Kidney capillary endothelial cell (primary cell): Measurements from ENCODE around the gene CYP11A1.

ENCODE experiments used
- DNase-seq: peaks from one replicate; pipeline ENCODE4 v3.0.0-alpha.2; 2018; ENCODE audit warnings: low spot score

Gene CYP11A1

DNA sequence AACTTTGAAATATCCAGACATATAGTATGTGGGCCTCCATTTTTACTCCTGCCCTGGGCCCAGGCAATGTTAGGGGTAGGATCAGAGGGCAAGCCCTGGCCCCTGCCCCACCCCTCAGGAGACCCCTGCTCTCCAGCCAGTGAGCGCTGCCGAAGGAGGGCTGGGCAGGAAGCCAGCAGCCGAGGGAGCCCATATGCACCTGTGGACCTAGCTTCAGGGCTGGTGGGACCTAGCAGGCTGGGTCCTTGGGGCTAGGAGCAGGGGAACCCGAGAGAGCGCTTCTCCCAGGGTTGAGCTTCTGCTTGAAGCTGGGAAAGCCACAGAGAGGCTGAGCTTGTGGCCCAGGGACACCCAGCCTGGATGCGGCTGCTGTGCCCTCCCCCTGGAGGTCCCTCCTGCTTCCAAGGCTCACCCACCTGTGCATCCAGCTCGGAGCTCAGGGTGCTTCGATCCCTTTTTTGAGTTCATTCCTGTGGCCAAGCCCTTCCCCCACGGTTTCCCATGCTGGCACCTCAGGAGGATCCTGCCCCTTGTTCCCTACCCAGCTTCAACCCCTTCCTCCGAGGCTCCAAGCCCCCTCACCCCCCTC is 21.0 kb upstream of the CYP11A1 start:
- no peak for DNase-seq

GRCh38 chr15:74387621-74388362 is 20.3 kb upstream of the CYP11A1 start:
- no peak for DNase-seq

- no peak for DNase-seq
Observed at GRCh38 chr15:74387141-74387541, 19.7 kb upstream of the CYP11A1 start.

DNA sequence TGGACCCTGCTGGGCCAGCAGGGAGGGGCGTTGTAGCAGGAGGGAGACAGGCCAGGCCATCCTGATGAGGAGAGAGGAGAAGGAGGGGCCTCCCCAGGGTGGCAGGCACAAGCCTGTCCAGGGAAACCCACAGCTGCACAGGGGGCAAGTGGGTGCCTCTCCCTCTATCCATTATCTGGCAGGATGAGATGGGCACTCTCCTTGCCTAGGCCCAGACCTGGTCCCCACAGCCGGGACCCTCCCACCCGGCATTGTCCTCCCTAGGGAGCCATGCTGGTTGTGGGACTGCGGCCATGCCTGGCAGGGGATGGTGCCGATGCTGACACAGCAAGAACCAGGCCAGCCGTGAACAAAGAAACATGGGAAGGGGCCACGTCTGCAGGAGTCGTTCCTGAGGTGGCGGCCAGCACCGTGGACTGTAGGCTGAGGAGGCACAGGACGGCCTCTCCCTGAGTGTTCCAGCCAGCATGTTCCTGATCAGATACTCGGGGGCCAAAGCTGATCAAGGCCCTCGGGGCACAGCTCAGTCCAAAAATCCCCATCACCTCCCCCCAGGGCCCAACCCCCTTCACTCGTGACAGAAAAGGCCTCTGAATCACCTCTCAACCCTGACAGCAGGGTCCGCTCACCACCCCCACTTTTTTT is 19.2 kb upstream of the CYP11A1 start:
- DNase-seq = no peak

DNA sequence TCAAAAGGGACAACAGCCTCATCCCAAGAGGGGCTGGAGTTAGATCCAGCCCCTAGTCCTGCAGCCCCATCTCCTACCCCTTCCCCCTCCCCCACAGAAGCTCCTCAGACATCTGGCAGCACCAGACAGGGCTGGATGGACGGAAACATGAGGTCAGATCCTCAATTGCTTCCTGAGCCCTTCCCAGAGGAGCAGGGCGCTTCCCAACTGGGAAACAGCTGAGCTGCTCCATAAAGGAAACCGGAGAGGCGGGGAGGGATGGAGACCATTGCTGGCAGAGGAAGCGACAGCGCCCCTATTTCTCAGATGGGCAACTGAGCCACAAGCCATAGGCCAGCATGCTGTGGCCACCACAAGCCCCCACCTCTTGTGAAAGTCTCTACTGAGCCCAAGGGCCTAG is 18.3 kb upstream of the CYP11A1 start:
- peak; percentile 91 for DNase-seq

GRCh38 chr15:74384881-74385643 is 17.6 kb upstream of the CYP11A1 start:
- DNase-seq = peak; percentile 88

- no peak for DNase-seq
Observed at GRCh38 chr15:74384566-74384880, 17.1 kb upstream of the CYP11A1 start.

DNA sequence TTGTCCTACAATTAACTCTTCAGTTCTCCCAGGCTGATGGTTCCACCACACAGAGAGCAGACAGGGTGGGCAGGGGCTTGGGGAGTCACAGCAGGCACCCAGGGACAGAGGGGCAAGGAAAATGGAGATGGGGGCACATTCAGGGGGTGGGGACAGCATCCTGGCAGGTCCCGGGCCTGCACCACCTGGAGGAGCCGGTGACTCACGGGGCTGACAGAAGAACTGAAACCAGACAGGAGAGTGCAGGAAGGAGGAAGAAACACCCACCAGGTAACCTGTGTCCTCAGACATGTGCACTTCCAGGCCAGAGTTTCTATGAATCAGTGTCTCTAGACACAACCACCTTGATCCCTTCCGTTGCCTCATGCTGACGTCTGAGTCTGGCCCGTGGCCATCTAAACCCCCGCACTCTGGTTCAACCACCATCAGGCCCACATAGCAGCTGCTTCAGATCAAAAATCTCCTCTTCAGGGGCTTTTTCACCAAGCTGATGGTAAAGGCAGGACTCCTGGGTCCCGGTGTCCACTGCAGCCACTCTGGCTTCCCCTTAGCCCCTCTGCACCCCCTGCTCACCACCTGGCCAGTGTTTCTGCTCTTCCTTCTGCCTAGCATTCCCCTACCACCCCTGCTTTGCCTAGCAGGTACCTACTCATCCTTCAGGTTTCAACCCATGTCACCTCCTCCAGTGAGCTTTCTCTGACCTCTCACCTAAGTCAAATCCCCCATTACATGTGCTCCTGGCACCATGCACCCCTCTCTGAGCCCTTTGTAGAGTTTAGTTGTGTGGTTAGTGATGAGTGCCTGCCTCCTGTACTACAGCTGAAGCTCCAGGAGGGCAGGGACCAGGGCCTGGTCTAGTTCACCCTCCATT is 16.5 kb upstream of the CYP11A1 start:
- peak; percentile 63 for DNase-seq

- no peak for DNase-seq
Observed at GRCh38 chr15:74383286-74383685, 15.8 kb upstream of the CYP11A1 start.

GRCh38 chr15:74382004-74382816 is 14.8 kb upstream of the CYP11A1 start:
- DNase-seq = peak; percentile 93

DNA sequence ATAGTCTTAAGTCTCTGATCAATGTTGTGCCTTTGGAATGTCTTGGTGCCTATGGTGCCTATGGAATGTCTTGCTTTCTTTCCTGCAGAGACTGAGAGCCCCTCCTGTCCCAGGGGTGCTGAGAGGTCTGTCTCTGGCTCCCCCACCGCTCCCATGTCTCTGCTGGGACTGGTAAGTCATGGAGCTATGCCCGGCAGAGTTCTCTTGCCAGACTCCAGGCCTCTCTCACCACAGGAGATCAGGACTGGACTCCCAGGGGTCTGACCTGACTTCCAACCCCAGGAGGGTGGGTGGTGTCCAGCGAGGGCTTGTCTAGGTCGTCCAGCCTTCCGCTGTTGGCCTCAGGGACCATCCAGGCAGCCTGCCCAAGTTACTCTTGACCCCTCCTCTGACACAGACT is 14.0 kb upstream of the CYP11A1 start:
- no peak for DNase-seq

DNA sequence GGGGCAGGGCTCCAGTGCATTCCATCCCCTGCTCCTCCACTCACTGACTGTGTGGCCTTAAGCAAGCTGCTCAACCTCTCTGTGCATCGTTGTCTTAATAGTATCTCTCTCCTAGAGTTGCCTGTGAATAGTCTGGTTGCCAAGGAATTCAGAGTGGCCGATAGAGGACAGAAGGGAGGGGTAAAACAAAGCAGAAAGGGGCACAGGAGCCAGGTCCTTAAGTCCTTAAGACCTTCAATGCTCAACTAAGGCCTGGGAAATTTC is 13.7 kb upstream of the CYP11A1 start:
- DNase-seq = no peak

GRCh38 chr15:74380361-74381189 is 13.1 kb upstream of the CYP11A1 start:
- DNase-seq = no peak

- DNase-seq = no peak
Observed at GRCh38 chr15:74378848-74379247, 11.4 kb upstream of the CYP11A1 start.

DNA sequence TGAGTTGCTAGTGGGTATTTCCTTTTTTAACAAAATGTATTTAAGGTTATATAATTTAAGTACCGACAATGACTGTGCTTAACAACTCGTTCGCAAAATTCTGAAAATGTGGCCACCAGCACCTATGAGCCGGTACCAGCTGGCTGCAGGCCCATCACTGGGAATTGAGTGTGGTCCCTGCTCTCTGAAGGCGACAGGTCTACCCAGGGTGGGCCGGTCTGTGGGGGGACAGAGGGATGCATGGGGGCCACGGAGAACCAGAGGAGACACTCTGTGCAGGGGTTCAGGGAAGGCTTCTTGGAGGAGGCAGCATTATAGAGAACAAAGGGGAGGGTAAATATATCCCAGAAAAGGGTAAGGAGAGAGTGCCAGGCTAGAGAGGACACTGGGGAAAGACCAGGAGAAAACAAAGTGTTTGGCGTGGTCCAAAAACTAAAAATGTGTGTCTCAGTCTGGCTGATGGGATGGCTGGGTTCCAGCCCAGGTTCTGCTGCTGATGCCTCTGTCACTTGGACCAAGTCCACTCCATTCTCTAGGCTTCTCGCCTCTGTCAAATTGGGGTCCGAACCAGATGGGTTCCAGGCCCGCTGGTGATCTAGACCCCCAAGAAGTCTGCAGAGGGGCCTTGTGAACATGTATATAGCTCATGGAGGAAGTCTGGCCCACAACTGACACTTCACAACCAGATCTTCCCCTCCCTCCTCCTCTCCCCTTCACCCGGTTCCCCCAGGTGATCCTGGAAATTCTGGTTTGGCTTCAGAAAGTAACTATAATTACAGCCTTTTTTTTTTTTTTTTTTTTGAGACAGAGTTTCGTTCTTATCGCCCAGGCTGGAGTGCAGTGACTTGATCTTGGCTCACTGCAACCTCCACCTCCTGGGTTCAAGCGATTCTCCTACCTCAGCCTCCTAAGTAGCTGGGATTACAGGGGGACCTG is 10.7 kb upstream of the CYP11A1 start:
- no peak for DNase-seq

- no peak for DNase-seq
Observed at GRCh38 chr15:74376825-74377581, 9.6 kb upstream of the CYP11A1 start.

DNA sequence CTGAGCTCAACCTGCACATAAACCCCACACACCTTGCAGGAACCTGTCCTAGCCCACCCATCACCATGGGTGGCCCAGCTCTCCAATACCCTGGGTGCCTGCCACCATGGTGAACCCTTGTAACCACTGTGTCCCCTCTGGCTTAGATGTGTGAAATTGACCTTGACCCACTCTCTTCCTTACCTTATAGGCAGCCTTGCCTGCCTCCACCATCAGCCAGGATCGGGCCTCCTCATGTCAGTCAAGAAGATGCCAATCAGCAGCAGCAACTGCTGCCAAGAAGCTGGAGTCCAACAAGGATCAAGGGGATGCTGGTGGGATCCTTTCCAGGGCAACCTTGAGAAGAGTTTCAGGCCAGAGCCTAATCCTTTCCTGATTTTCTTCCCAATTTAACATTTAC is 8.8 kb upstream of the CYP11A1 start:
- DNase-seq = no peak

DNA sequence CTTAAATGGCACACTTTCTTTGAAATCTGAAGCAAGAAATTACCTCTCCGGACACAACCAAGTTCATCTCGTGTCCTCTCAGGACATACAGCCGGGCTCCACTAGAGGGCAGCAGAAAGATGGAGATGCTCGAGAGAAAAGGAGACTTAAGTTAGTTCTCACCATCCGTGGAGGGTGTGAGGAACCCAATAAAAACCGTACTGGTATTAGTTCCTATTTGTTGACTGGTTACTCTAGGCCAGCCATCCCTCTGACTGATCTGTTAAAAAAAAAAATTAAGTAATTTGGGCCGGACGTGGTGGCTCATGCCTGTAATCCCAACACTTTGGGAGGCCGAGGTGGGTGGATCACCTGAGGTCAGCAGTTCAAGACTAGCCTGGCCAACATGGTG is 7.9 kb upstream of the CYP11A1 start:
- DNase-seq = peak; percentile 88
